ENCODE results near the gene CD300LB.

DNA sequence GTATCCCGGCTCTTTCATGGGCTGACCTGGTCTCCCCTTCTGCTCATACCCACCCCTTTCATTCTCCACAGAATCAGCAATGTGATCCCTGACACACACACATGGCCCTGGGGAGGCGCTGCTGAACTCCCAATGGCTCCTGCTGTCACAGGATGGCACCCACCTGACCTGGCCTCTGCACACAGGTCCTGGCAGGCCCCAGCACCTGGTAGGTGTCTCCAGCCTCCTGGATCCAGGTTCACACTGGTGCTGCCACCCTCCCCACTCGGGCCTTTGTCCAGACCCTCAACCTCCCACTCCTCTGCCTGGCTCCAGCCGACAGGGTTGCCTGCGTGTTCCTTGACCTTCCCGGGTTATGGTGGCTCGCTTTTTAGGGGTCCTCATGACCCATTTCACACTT is 16.0 kb upstream of the CD300LB start:
- TF ChIP-seq, protein P1, sequence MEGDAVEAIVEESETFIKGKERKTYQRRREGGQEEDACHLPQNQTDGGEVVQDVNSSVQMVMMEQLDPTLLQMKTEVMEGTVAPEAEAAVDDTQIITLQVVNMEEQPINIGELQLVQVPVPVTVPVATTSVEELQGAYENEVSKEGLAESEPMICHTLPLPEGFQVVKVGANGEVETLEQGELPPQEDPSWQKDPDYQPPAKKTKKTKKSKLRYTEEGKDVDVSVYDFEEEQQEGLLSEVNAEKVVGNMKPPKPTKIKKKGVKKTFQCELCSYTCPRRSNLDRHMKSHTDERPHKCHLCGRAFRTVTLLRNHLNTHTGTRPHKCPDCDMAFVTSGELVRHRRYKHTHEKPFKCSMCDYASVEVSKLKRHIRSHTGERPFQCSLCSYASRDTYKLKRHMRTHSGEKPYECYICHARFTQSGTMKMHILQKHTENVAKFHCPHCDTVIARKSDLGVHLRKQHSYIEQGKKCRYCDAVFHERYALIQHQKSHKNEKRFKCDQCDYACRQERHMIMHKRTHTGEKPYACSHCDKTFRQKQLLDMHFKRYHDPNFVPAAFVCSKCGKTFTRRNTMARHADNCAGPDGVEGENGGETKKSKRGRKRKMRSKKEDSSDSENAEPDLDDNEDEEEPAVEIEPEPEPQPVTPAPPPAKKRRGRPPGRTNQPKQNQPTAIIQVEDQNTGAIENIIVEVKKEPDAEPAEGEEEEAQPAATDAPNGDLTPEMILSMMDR (conservative IDR thresholded peaks at IDR 0.05; ENCODE audit: low read depth, low read length) = no peak
- no peak for TF ChIP-seq EZH2 (IDR thresholded peaks at IDR 0.05; ENCODE audit: borderline replicate concordance, low read depth, low read length, poor library complexity, severe bottlenecking)

Data from A673 (cell line).